H1 (cell line): Measurements from ENCODE around the gene DAND5. TPM values are rescaled to one million over a fixed set of nuclear protein-coding genes. Genes with fewer than 3 reads are reported as not detected.
A peak's percentile ranks its signal among the peaks of the same experiment; 100 is the strongest.

Experiments
- KDM4A ChIP-seq: IDR thresholded peaks from one replicate; pipeline ENCODE4 v1.7.1; 2012; ENCODE audit warnings: low read depth, mild to moderate bottlenecking, moderate library complexity, low read length, inconsistent platforms; ENCODE audit not compliant: severe bottlenecking
- KDM5A ChIP-seq: fragments of 200-600 bp; IDR thresholded peaks from 2 replicates; pipeline ENCODE4 v1.7.1; 2012; ENCODE audit warnings: mild to moderate bottlenecking, low read length, inconsistent platforms, mixed read lengths
- PHF8 ChIP-seq: fragments of 200-600 bp; sonication (generic); conservative IDR thresholded peaks from 2 replicates; pipeline ENCODE4 v1.7.1; 2012; ENCODE audit warnings: low read depth, mild to moderate bottlenecking, inconsistent platforms, low read length, moderate library complexity
- SIN3A ChIP-seq, 2 experiments: IDR thresholded peaks in 1 of 2; conservative IDR thresholded peaks in 1 of 2; 2 replicates each; pipeline ENCODE4 v1.6.1; 2011 to 2012; ENCODE audit warnings: low read length in 2 of 2, improper control_type of control experiment in 1 of 2, low read depth in 1 of 2, mild to moderate bottlenecking in 1 of 2
- SP4 ChIP-seq: IDR thresholded peaks from 2 replicates; pipeline ENCODE4 v1.6.1; 2012; ENCODE audit warnings: low read length, inconsistent platforms
- TEAD4 ChIP-seq: IDR thresholded peaks from 2 replicates; pipeline ENCODE4 v1.6.1; 2012; ENCODE audit warnings: low read depth, low read length, inconsistent platforms, mixed read lengths
- polyA plus RNA-seq, 7 experiments: library from polyadenylated mRNA; depleted of rRNA in 3 of 7; stranded (reverse) in 5 of 7; unstranded in 2 of 7; fragments of >200 nt in 5 of 7; fragments of 200-250 nt in 2 of 7; gene quantifications; 1 replicate in 5 of 7; 2 replicates in 1 of 7; 4 replicates in 1 of 7; pipeline versions ENCODE4 v1.2.1 to v1.2.3, GENCODE V29; 2011 to 2013; ENCODE audit warnings: missing spikeins in 2 of 7, mixed read lengths in 2 of 7
- total RNA-seq: library from RNA; stranded (reverse); fragmentation: NEBNext Ultra II Directional; extraction: Animal tissue kit (Norgen Biotek cat#: 25700); gene quantifications from 2 replicates; pipeline ENCODE4 v1.2.1, GENCODE V29; 2021
- TF ChIP-seq, protein P1 (sequence below): fragments of 300-600 bp; sonication (generic); IDR thresholded peaks from 2 replicates; pipeline ENCODE4 v1.7.1; 2012; ENCODE audit warnings: low read length, moderate library complexity, mild to moderate bottlenecking, inconsistent platforms; ENCODE audit not compliant: insufficient replicate concordance
- TF ChIP-seq, protein P2 (sequence below): IDR thresholded peaks from 2 replicates; pipeline ENCODE4 v1.6.1; 2011; ENCODE audit warnings: low read depth, mild to moderate bottlenecking, low read length; ENCODE audit not compliant: insufficient read depth

DAND5 gene
- total and polyA plus RNA-seq, 2 of the 8 experiments (the other 6 are each of a cell fraction or from before 2014, with no cell fraction given) = 0.14 to 0.17 TPM

DNA sequence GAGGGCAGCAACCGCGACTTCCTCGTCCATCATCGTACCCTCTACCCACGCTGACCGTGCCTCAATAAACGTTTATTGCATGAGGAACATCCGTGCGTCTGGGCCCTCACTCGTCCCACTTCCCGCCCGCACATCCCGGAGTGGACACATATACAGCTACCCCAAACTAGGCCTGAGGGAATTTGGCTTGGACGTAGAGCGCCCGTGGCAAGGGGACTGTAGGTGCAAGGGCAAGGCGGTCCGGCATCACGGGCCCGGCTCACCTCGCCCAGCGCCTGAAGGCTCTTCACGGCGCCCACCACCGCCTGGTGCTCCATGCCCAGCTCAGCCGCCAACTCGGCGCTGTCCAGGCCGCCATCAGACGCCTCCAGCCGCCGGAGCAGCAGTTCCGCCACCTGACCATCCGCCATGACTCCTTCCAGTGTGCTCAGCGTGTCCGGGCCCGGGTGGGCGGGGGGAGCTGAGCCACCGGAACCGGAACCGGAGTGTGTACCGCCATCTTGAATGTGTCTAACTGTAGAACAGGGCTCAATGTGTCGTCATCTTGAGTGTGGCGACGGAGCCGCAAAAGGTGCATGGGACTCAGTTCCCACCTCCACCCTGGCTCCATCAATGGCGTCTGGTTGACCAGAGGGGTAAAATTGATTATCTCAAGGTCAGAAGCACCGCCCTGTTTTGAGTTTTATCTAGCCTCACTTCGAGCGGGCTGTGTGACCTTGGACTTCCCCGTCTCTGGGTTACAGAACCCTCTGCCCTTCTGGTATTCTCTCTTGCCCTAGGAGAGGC is 35.9 kb upstream of the DAND5 start, which contains the start of gene FARSA (continued):
- TF ChIP-seq, protein P1, sequence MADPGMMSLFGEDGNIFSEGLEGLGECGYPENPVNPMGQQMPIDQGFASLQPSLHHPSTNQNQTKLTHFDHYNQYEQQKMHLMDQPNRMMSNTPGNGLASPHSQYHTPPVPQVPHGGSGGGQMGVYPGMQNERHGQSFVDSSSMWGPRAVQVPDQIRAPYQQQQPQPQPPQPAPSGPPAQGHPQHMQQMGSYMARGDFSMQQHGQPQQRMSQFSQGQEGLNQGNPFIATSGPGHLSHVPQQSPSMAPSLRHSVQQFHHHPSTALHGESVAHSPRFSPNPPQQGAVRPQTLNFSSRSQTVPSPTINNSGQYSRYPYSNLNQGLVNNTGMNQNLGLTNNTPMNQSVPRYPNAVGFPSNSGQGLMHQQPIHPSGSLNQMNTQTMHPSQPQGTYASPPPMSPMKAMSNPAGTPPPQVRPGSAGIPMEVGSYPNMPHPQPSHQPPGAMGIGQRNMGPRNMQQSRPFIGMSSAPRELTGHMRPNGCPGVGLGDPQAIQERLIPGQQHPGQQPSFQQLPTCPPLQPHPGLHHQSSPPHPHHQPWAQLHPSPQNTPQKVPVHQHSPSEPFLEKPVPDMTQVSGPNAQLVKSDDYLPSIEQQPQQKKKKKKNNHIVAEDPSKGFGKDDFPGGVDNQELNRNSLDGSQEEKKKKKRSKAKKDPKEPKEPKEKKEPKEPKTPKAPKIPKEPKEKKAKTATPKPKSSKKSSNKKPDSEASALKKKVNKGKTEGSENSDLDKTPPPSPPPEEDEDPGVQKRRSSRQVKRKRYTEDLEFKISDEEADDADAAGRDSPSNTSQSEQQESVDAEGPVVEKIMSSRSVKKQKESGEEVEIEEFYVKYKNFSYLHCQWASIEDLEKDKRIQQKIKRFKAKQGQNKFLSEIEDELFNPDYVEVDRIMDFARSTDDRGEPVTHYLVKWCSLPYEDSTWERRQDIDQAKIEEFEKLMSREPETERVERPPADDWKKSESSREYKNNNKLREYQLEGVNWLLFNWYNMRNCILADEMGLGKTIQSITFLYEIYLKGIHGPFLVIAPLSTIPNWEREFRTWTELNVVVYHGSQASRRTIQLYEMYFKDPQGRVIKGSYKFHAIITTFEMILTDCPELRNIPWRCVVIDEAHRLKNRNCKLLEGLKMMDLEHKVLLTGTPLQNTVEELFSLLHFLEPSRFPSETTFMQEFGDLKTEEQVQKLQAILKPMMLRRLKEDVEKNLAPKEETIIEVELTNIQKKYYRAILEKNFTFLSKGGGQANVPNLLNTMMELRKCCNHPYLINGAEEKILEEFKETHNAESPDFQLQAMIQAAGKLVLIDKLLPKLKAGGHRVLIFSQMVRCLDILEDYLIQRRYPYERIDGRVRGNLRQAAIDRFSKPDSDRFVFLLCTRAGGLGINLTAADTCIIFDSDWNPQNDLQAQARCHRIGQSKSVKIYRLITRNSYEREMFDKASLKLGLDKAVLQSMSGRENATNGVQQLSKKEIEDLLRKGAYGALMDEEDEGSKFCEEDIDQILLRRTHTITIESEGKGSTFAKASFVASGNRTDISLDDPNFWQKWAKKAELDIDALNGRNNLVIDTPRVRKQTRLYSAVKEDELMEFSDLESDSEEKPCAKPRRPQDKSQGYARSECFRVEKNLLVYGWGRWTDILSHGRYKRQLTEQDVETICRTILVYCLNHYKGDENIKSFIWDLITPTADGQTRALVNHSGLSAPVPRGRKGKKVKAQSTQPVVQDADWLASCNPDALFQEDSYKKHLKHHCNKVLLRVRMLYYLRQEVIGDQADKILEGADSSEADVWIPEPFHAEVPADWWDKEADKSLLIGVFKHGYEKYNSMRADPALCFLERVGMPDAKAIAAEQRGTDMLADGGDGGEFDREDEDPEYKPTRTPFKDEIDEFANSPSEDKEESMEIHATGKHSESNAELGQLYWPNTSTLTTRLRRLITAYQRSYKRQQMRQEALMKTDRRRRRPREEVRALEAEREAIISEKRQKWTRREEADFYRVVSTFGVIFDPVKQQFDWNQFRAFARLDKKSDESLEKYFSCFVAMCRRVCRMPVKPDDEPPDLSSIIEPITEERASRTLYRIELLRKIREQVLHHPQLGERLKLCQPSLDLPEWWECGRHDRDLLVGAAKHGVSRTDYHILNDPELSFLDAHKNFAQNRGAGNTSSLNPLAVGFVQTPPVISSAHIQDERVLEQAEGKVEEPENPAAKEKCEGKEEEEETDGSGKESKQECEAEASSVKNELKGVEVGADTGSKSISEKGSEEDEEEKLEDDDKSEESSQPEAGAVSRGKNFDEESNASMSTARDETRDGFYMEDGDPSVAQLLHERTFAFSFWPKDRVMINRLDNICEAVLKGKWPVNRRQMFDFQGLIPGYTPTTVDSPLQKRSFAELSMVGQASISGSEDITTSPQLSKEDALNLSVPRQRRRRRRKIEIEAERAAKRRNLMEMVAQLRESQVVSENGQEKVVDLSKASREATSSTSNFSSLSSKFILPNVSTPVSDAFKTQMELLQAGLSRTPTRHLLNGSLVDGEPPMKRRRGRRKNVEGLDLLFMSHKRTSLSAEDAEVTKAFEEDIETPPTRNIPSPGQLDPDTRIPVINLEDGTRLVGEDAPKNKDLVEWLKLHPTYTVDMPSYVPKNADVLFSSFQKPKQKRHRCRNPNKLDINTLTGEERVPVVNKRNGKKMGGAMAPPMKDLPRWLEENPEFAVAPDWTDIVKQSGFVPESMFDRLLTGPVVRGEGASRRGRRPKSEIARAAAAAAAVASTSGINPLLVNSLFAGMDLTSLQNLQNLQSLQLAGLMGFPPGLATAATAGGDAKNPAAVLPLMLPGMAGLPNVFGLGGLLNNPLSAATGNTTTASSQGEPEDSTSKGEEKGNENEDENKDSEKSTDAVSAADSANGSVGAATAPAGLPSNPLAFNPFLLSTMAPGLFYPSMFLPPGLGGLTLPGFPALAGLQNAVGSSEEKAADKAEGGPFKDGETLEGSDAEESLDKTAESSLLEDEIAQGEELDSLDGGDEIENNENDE = no peak
- no peak for TF ChIP-seq TEAD4
- peak; percentile 88 for TF ChIP-seq PHF8
- TF ChIP-seq, protein P2, sequence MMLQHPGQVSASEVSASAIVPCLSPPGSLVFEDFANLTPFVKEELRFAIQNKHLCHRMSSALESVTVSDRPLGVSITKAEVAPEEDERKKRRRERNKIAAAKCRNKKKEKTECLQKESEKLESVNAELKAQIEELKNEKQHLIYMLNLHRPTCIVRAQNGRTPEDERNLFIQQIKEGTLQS = no peak
- TF ChIP-seq KDM5A = peak; percentile 72
- no peak for TF ChIP-seq SP4
- TF ChIP-seq SIN3A (conservative IDR thresholded peaks at IDR 0.05 in 1 of 2, IDR thresholded peaks at IDR 0.05 in 1 of 2; ENCODE audit: low read depth in 1 of 2, low read length in 2 of 2) = peak in 1 of 2 experiments; percentile 89; a peak in 2 of 4 replicates
- TF ChIP-seq KDM4A = no peak
